VCaP (cell line): ENCODE measurements around the gene NCK2.
"Not testable (repeated sequence)": the region's sequence is repeated elsewhere in the genome, so short reads cannot be mapped to it uniquely, and the experiment has no call there.

Experiments
- H3K27ac ChIP-seq: fragments of 450-650 bp; 2 replicates; pipeline ENCODE4 v1.5.1; 2017
- CTCF ChIP-seq: fragments of 450-650 bp; conservative IDR thresholded peaks from 2 replicates; pipeline ENCODE4 v1.5.1; 2017; ENCODE audit warnings: mild to moderate bottlenecking, moderate library complexity

NCK2 gene

GRCh38 chr2:105768176-105768575 is 23.5 kb downstream of the NCK2 start:
- no peak overlapping the region for H3K27ac ChIP-seq
- no peak for TF ChIP-seq CTCF

GRCh38 chr2:105768961-105769452 is 24.3 kb downstream of the NCK2 start:
- no peak for TF ChIP-seq CTCF
- no peak overlapping the region for H3K27ac ChIP-seq

- TF ChIP-seq CTCF = 0 out of 2 replicates have a peak, but pooled peaks have one; percentile 12
These were observed 24.8 kb downstream of the NCK2 start for GRCh38 chr2:105769504-105769903.

GRCh38 chr2:105770149-105770548 is 25.4 kb downstream of the NCK2 start:
- no peak overlapping the region for H3K27ac ChIP-seq
- no peak for TF ChIP-seq CTCF

More at GRCh38 chr2:105769504-105769903, 24.8 kb downstream of the NCK2 start:
- no peak overlapping the region for H3K27ac ChIP-seq

GRCh38 chr2:105771291-105771690 is 26.6 kb downstream of the NCK2 start:
- not testable (repeated sequence) for H3K27ac ChIP-seq

- no peak for TF ChIP-seq CTCF
- H3K27ac ChIP-seq = no peak overlapping the region
These were observed 27.1 kb downstream of the NCK2 start for GRCh38 chr2:105771836-105772235.

- TF ChIP-seq CTCF = no peak
- H3K27ac ChIP-seq = no peak overlapping the region
These were observed 27.6 kb downstream of the NCK2 start for GRCh38 chr2:105772362-105772761.

GRCh38 chr2:105773568-105773967 is 28.9 kb downstream of the NCK2 start:
- TF ChIP-seq CTCF = no peak
- no peak overlapping the region for H3K27ac ChIP-seq
